ENCODE measurements around the gene KMT5B.

KMT5B gene

DNA sequence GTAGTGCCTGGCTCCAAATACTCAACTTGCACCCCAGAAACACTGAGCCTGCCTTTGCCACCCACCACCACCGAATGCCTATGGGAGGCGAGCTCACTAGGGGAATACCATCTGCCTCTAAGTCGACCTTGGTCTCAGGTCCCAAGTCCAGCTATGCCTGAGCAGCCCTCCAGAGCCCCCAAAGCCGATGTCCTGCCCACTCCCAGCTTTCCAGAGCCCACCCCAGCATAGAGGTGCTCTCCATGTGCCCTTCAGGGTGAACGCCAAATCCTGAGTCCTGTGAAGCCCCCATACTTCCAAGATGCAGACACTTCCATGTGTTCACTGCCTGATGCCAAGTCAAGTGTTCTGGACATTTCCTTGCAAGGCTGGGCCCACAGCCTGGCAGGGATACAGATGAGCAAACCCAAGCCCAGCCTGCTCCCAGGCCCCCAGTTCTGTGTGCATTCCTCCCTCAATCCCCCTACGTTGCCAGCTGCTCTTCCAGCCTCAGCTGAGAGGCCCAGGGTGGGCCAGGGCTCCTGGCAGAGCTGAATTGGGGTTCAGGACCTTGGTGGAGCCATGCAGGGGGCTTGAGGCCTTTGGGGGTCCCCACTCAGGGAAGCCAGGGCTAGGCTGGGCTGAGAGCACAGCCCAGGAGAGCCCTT, 2.6 kb upstream of the KMT5B start:
- Histone ChIP-seq H3K4me3 (ENCODE audit: low read length) (no peak overlapping the region), H3K4me1 (ENCODE audit: control insufficient read depth, insufficient read depth, low read length) (peaks cover 17% of the 10 kb centered on the region), H3K36me3 (ENCODE audit: control insufficient read depth, insufficient read depth, low read length, severe bottlenecking) (no peaks in the 10 kb centered on the region), H3K9ac (ENCODE audit: low read length) (no peak overlapping the region), H3K9me3 (ENCODE audit: control insufficient read depth, low read length) (no peaks in the 10 kb centered on the region), H3K27me3 (replicated peaks; ENCODE audit: control insufficient read depth, insufficient read depth, low read length) (peaks cover 17% of the 10 kb centered on the region)
- DNase-seq (ENCODE audit: low read depth) = no peak

DNA sequence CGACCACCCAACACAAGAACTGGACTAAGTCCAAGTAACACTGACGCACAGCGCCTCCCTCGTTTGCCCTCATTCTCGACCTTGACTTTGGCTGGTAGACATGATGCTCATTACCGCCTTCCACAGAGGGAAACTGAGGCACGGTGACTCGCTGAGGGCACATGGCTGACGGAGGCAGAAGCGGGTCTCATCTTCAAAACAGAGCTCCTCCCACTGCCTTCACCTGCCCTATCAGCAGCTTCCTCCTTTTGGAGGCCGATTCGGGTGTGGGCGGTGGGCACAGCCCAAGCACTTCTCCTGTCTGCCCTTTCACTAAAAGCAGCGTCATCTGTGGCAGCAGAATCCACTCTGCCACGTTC, 2.0 kb upstream of the KMT5B start:
- Histone ChIP-seq H3K4me3 (ENCODE audit: low read length) (no peak overlapping the region), H3K27me3 (replicated peaks; ENCODE audit: control insufficient read depth, insufficient read depth, low read length) (peaks cover 17% of the 10 kb centered on the region), H3K4me1 (ENCODE audit: control insufficient read depth, insufficient read depth, low read length) (peaks cover 17% of the 10 kb centered on the region), H3K36me3 (ENCODE audit: control insufficient read depth, insufficient read depth, low read length, severe bottlenecking) (no peaks in the 10 kb centered on the region), H3K9me3 (ENCODE audit: control insufficient read depth, low read length) (no peaks in the 10 kb centered on the region), H3K9ac (ENCODE audit: low read length) (no peak overlapping the region)
- DNase-seq (ENCODE audit: low read depth) = no peak

DNA sequence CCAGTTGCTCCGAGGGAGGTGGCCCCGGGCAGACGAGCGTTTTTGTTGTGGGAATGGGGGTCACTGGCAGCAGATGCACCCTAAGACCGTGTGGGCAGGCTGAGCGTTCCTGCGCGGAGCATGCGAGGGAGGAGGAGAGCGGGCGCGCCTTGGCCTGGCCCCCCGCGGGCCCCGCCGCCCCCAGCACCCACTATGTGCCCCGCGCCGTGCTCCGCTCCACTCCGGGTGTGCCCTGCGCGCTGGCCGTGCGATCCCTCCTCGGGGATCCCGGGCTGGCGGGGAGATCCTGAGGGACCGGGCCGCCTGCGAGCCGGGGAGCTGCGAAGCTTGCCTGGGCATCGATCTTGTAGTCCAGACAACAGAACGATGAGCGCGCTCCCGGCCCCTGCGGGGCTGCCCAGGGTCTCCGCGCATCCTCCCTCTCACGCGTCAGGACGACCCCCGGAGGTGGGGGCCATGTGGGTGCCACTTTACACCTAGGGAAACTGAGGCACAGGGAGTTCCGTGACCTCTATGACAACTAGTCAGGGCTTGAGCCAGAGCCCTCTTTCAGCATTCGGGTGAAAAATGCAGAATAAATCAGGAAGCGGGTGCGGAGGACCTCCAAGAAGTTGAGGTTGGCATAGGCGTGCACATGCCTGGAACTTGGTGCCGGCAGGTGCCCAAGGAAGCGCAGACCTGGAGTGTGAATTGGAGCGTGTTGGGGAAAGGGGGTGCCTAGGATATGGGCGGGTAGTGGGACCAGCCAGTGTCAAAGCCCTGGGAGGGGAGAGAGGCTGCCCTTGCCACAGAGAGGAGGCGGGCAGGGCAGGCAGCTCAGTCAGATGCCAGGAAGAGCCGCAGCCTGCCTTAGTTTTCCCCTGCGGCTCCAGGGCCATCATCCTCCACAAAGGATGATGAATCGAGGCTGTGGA, 1.3 kb upstream of the KMT5B start:
- peak overlapping the region; percentile 95 for H3K9ac ChIP-seq (ENCODE audit: low read length)
- H3K36me3 ChIP-seq (ENCODE audit: control insufficient read depth, insufficient read depth, low read length, severe bottlenecking) = no peaks in the 10 kb centered on the region
- H3K4me1 ChIP-seq (ENCODE audit: control insufficient read depth, insufficient read depth, low read length) = peaks cover 19% of the 10 kb centered on the region
- H3K4me3 ChIP-seq (ENCODE audit: low read length) = peak overlapping the region; percentile 86
- peak; percentile 54 for DNase-seq (ENCODE audit: low read depth)
- H3K27me3 ChIP-seq (replicated peaks; ENCODE audit: control insufficient read depth, insufficient read depth, low read length) = peaks cover 11% of the 10 kb centered on the region
- H3K9me3 ChIP-seq (ENCODE audit: control insufficient read depth, low read length) = no peaks in the 10 kb centered on the region

DNA sequence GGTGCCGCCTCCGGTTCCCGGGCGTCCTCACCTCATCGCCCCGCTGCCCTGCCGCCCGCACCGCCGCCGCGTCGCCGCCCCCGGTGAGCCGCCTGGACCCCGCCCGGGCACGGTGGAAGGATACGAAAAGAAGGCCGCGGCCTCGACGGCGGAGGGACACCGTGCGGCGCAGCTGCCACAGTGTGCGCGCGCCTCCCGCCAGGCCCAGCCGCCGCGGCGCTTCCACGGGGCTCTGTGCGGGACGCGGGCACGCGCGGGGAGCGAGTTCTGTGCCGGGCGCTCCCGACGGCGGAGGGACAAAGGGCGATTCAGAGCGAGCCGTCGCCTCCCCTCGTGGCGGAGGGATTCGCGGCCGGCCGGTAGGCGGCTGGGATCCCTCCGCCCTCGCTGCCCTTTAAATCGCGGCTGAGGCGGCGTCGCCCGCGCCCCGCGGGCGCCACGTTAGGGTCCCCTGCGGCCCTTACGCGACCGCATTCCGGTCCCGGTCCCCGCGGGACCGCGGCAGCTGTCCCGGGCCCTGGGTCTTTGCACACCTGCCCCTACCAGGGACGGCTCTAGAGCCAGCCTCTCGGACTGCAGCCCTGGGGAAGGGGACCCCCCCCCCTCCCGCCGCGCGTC, 568 bp upstream of the KMT5B start:
- H3K36me3 ChIP-seq (ENCODE audit: control insufficient read depth, insufficient read depth, low read length, severe bottlenecking) = no peaks in the 10 kb centered on the region
- peak overlapping the region; percentile 86 for H3K4me3 ChIP-seq (ENCODE audit: low read length)
- no peaks in the 10 kb centered on the region for H3K9me3 ChIP-seq (ENCODE audit: control insufficient read depth, low read length)
- peaks cover 27% of the 10 kb centered on the region for H3K4me1 ChIP-seq (ENCODE audit: control insufficient read depth, insufficient read depth, low read length)
- H3K27me3 ChIP-seq (replicated peaks; ENCODE audit: control insufficient read depth, insufficient read depth, low read length) = peaks cover 11% of the 10 kb centered on the region
- H3K9ac ChIP-seq (ENCODE audit: low read length) = peak overlapping the region; percentile 95
- DNase-seq (ENCODE audit: low read depth) = peak; percentile 98

GRCh38 chr11:68212421-68213134, 518 bp downstream of the KMT5B start:
- DNase-seq (ENCODE audit: low read depth) = peak; percentile 93
- Histone ChIP-seq H3K9me3 (ENCODE audit: control insufficient read depth, low read length) (no peaks in the 10 kb centered on the region), H3K4me1 (ENCODE audit: control insufficient read depth, insufficient read depth, low read length) (peaks cover 29% of the 10 kb centered on the region), H3K36me3 (ENCODE audit: control insufficient read depth, insufficient read depth, low read length, severe bottlenecking) (no peaks in the 10 kb centered on the region), H3K9ac (ENCODE audit: low read length) (peak overlapping the region; percentile 88), H3K4me3 (ENCODE audit: low read length) (peak overlapping the region; percentile 98), H3K27me3 (replicated peaks; ENCODE audit: control insufficient read depth, insufficient read depth, low read length) (peaks cover 5% of the 10 kb centered on the region)

GRCh38 chr11:68211546-68211945, 1.6 kb downstream of the KMT5B start:
- H3K4me1 ChIP-seq (ENCODE audit: control insufficient read depth, insufficient read depth, low read length) = peaks cover 32% of the 10 kb centered on the region
- H3K27me3 ChIP-seq (replicated peaks; ENCODE audit: control insufficient read depth, insufficient read depth, low read length) = no peaks in the 10 kb centered on the region
- peak overlapping the region; percentile 88 for H3K9ac ChIP-seq (ENCODE audit: low read length)
- H3K36me3 ChIP-seq (ENCODE audit: control insufficient read depth, insufficient read depth, low read length, severe bottlenecking) = no peaks in the 10 kb centered on the region
- no peaks in the 10 kb centered on the region for H3K9me3 ChIP-seq (ENCODE audit: control insufficient read depth, low read length)
- peak overlapping the region; percentile 98 for H3K4me3 ChIP-seq (ENCODE audit: low read length)
- no peak for DNase-seq (ENCODE audit: low read depth)

- Histone ChIP-seq H3K9ac (ENCODE audit: low read length) (peak overlapping the region; percentile 24), H3K27me3 (replicated peaks; ENCODE audit: control insufficient read depth, insufficient read depth, low read length) (no peaks in the 10 kb centered on the region), H3K9me3 (ENCODE audit: control insufficient read depth, low read length) (no peaks in the 10 kb centered on the region), H3K36me3 (ENCODE audit: control insufficient read depth, insufficient read depth, low read length, severe bottlenecking) (no peaks in the 10 kb centered on the region), H3K4me3 (ENCODE audit: low read length) (no peak overlapping the region), H3K4me1 (ENCODE audit: control insufficient read depth, insufficient read depth, low read length) (peaks cover 20% of the 10 kb centered on the region)
- peak; percentile 85 for DNase-seq (ENCODE audit: low read depth)
Observed at GRCh38 chr11:68206211-68206610, 6.9 kb downstream of the KMT5B start.

GRCh38 chr11:68204402-68204801, 8.7 kb downstream of the KMT5B start:
- Histone ChIP-seq H3K4me1 (ENCODE audit: control insufficient read depth, insufficient read depth, low read length) (peaks cover 31% of the 10 kb centered on the region), H3K4me3 (ENCODE audit: low read length) (no peak overlapping the region), H3K9ac (ENCODE audit: low read length) (no peak overlapping the region), H3K36me3 (ENCODE audit: control insufficient read depth, insufficient read depth, low read length, severe bottlenecking) (no peaks in the 10 kb centered on the region), H3K9me3 (ENCODE audit: control insufficient read depth, low read length) (no peaks in the 10 kb centered on the region), H3K27me3 (replicated peaks; ENCODE audit: control insufficient read depth, insufficient read depth, low read length) (no peaks in the 10 kb centered on the region)
- DNase-seq (ENCODE audit: low read depth) = no peak

DNA sequence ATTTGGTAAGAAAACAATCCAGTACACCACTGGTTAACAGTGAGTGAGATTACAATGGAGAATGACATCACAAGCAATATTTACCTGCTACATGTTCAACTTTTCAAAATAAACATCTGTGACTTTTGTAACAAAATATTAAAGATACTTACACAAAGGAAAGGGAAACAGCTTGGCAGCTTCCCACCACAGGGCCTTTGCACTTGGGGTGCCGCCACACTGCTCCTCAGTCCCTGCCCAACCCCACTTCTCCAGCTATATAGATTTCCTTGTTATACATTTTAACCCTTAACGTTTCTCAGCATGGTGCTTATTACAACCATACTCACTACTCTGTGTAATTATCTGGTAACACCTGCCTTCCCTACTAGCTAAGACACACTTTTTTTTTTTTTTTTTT, 10.9 kb downstream of the KMT5B start:
- no peaks in the 10 kb centered on the region for H3K9me3 ChIP-seq (ENCODE audit: control insufficient read depth, low read length)
- H3K27me3 ChIP-seq (replicated peaks; ENCODE audit: control insufficient read depth, insufficient read depth, low read length) = no peaks in the 10 kb centered on the region
- peaks cover 22% of the 10 kb centered on the region for H3K4me1 ChIP-seq (ENCODE audit: control insufficient read depth, insufficient read depth, low read length)
- no peak overlapping the region for H3K9ac ChIP-seq (ENCODE audit: low read length)
- DNase-seq (ENCODE audit: low read depth) = no peak
- no peaks in the 10 kb centered on the region for H3K36me3 ChIP-seq (ENCODE audit: control insufficient read depth, insufficient read depth, low read length, severe bottlenecking)
- H3K4me3 ChIP-seq (ENCODE audit: low read length) = no peak overlapping the region

DNA sequence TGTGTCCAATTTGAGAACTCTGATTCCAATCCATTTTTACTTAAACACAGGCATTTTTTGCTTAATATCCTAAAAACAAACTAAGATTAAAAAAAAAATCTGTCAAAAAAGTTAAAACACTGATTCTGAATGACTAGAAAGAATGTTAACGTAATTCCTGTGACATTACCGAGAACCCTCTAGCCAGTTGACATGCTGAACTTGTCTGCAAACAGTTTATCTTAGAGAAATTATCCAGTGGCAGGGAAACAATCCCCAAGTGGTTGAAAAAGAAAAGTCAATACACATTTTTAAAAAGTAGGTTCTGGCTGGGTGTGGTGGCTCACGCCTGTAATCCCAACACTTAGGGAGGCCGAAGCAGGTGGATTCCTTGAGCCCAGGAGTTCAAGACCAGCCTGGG, 11.6 kb downstream of the KMT5B start:
- Histone ChIP-seq H3K4me3 (ENCODE audit: low read length) (no peak overlapping the region), H3K36me3 (ENCODE audit: control insufficient read depth, insufficient read depth, low read length, severe bottlenecking) (no peaks in the 10 kb centered on the region), H3K9ac (ENCODE audit: low read length) (no peak overlapping the region), H3K27me3 (replicated peaks; ENCODE audit: control insufficient read depth, insufficient read depth, low read length) (no peaks in the 10 kb centered on the region), H3K4me1 (ENCODE audit: control insufficient read depth, insufficient read depth, low read length) (peaks cover 19% of the 10 kb centered on the region), H3K9me3 (ENCODE audit: control insufficient read depth, low read length) (no peaks in the 10 kb centered on the region)
- no peak for DNase-seq (ENCODE audit: low read depth)

DNA sequence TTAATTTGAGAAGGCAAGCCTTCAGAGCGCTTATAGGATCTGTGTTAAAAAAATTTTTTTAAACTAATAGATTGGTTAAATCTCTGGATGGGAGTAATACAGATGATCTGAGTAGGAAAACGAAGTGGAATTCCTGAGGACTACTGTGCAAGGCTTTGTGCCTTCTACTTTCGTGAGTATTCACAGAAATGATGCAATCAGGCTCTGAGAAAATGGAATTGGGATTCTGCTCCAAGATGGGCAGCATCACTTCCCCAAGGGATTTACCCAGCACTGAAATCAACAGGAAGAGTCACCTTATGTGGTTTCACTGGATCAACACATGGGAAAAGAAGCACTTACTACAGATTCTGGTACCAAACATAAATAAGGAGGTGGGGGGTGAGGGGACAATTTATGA, 12.5 kb downstream of the KMT5B start:
- Histone ChIP-seq H3K27me3 (replicated peaks; ENCODE audit: control insufficient read depth, insufficient read depth, low read length) (no peaks in the 10 kb centered on the region), H3K9me3 (ENCODE audit: control insufficient read depth, low read length) (no peaks in the 10 kb centered on the region), H3K4me1 (ENCODE audit: control insufficient read depth, insufficient read depth, low read length) (peaks cover 15% of the 10 kb centered on the region), H3K36me3 (ENCODE audit: control insufficient read depth, insufficient read depth, low read length, severe bottlenecking) (no peaks in the 10 kb centered on the region), H3K4me3 (ENCODE audit: low read length) (peak overlapping the region; percentile 52), H3K9ac (ENCODE audit: low read length) (peak overlapping the region; percentile 26)
- DNase-seq (ENCODE audit: low read depth) = peak; percentile 88

Measured in adipocyte (in vitro differentiated cells).